ENCODE results near the gene GDI1.

- TF ChIP-seq CTCF (tag by site-specific recombination; IDR thresholded peaks at IDR 0.05) (no peak), TRIM28 (IDR thresholded peaks at IDR 0.05; ENCODE audit: borderline replicate concordance, low read length) (no peak), YY1 (tag by site-specific recombination; IDR thresholded peaks at IDR 0.05) (no peak), ATF2 (tag by site-specific recombination; IDR thresholded peaks at IDR 0.05; ENCODE audit: low read depth) (no peak), ZNF121 (tag by site-specific recombination; IDR thresholded peaks at IDR 0.05) (no peak), KLF9 (tag by site-specific recombination; IDR thresholded peaks at IDR 0.05; ENCODE audit: low read depth) (no peak), HOXA7 (CRISPR knock-in tag; IDR thresholded peaks at IDR 0.05; ENCODE audit: borderline replicate concordance) (no peak), GLIS1 (tag by site-specific recombination; IDR thresholded peaks at IDR 0.05) (no peak), ZNF692 (tag by site-specific recombination; IDR thresholded peaks at IDR 0.05) (no peak), ZNF138 (tag by site-specific recombination; IDR thresholded peaks at IDR 0.05; ENCODE audit: borderline replicate concordance) (no peak), ZNF248 (tag by site-specific recombination; IDR thresholded peaks at IDR 0.05) (no peak), ZBTB17 (tag by site-specific recombination; IDR thresholded peaks at IDR 0.05) (no peak)
These were observed 16.6 kb upstream of the GDI1 start for GRCh38 chrX:154420402-154420756.

Data from HEK293 (cell line).